Transverse colon (tissue), 4 donors: Measurements from ENCODE around the gene U2AF2. TPM values are rescaled to one million over a fixed set of nuclear protein-coding genes. Genes with fewer than 3 reads are reported as not detected.

Source experiments
- DNase-seq: peaks from one replicate; pipeline ENCODE4 v3.0.0-alpha.2; 2019
- H3K27ac ChIP-seq, 4 donors: fragments of 200-600 bp; sonication (generic); 2 replicates each; pipeline ENCODE4 v1.5.1; 2016 to 2018; ENCODE audit warnings: inconsistent platforms in 4 of 4
- H3K27me3 ChIP-seq: fragments of 200-600 bp; sonication (generic); 2 replicates; pipeline ENCODE4 v1.5.1; 2017; ENCODE audit warnings: inconsistent platforms
- H3K36me3 ChIP-seq, 4 donors: fragments of 200-600 bp; sonication (generic); 2 replicates each; pipeline ENCODE4 v1.5.1; 2017 to 2019; ENCODE audit warnings: inconsistent platforms in 4 of 4
- H3K4me1 ChIP-seq, 4 donors: fragments of 200-600 bp; sonication (generic); 2 replicates each; pipeline ENCODE4 v1.5.1; 2017 to 2020; ENCODE audit warnings: inconsistent platforms in 4 of 4
- H3K4me3 ChIP-seq, 4 donors: fragments of 200-600 bp; sonication (generic); 1 replicate in 1 of 4; 2 replicates in 3 of 4; pipeline versions ENCODE4 v1.5.1 to v1.6.1; 2017 to 2019; ENCODE audit warnings: inconsistent platforms in 4 of 4
- H3K9me3 ChIP-seq, 2 donors: fragments of 200-600 bp; sonication (generic); 2 replicates each; pipeline ENCODE4 v1.5.1; 2017 to 2019; ENCODE audit warnings: inconsistent platforms in 2 of 2
- CTCF ChIP-seq, 5 experiments: fragments of 200-600 bp in 3 of 5; fragments of 450-650 bp in 2 of 5; sonication (generic) in 3 of 5; IDR thresholded peaks; 1 replicate in 2 of 5; 2 replicates in 3 of 5; pipeline ENCODE4 v1.5.1; 2016 to 2017; ENCODE audit warnings: antibody characterized with exemption in 5 of 5, inconsistent platforms in 3 of 5, mild to moderate bottlenecking in 2 of 5, moderate library complexity in 1 of 5
- EP300 ChIP-seq: sonication (generic); formaldehyde crosslinking; IDR thresholded peaks from one replicate; pipeline ENCODE4 v1.6.1; 2017; ENCODE audit warnings: antibody characterized with exemption, low read depth
- POLR2A ChIP-seq: fragments of 450-650 bp; IDR thresholded peaks from one replicate; pipeline ENCODE4 v1.6.1; 2016; ENCODE audit warnings: antibody characterized with exemption, mild to moderate bottlenecking, moderate library complexity
- POLR2AphosphoS5 ChIP-seq, 3 donors: sonication (generic); formaldehyde crosslinking; IDR thresholded peaks; one replicate each; pipeline ENCODE4 v1.6.1; 2016; ENCODE audit warnings: antibody characterized with exemption in 3 of 3
- WGBS, 2 donors: methylation state at CpG; one replicate each; pipeline ENCODE4 v1.1.5; 2018; ENCODE audit warnings: low coverage in 1 of 2; 5-methylcytosine and 5-hydroxymethylcytosine counted together
- in situ Hi-C, 4 donors: fragments of 200-750 bp; cut with MboI; loops; one replicate each; pipeline versions ENCODE4 v1.15.0 to v1.15.1; 2017; ENCODE audit warnings: low sequenced_read_pairs in 3 of 4, low pct_ligation_motif_present in 1 of 4, low pct_unique_long_range_greater_than_20kb in 1 of 4
- intact Hi-C: fragments of 100-400 bp; cut with DNase I; formaldehyde crosslinking; loops from one replicate; pipeline ENCODE4 v1.15.1; 2023; ENCODE audit warnings: low total_unique reads
- total RNA-seq, 4 donors: library from RNA; depleted of rRNA; stranded (reverse); fragments of >200 nt; gene quantifications; one replicate each; pipeline ENCODE4 v1.1.0, GENCODE V29; 2016

Gene U2AF2
- total RNA-seq, 4 donors from 2014 or later: 112 to 185 (median 130) TPM

DNA sequence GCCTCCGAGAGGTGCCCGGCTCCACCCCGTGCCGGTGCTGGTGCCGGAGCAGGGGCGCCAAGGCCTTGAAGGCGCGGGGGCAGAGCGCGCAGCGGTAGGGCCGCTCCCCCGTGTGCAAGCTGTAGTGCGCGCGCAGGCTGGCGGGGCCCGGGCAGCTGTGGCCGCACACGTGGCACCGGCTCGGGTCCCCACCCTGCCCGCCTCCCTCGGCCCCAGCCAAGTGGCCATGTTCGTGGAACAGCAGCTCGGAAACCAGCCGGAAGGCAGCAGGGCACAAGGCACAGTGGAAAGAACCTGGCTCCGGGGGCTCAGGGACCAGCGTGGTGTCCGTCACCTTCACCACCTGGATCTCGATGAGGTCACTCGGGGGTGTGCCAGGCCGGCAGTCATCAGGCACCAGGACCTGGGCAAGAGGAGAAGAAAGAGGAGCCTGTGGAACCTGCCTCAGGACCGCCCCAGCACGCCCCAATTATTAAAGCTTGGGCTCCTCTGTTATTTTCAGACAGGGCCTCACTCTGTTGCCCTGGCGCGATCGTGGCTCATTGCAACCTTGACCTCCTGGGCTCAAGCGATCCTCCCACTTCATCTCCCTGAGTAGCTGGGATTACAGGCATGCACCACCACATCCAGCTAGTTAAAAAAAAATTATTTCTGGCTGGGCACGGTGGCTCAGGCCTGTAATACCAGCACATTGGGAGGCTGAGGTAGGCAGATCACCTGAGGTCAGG is 32.4 kb upstream of the U2AF2 start:
- DNase-seq: no peak
- no peak for TF ChIP-seq POLR2AphosphoS5 (IDR thresholded peaks at IDR 0.05)
- peaks cover 0 to 14% (median 6%) of the 10 kb centered on the region in 4 donors for H3K4me1 ChIP-seq
- in situ Hi-C loops (loop anchor here in 1 of 4 donors (10.0 kb wide), 1 partner anchor 108 kb away; no protein-coding TSS in a partner anchor), intact Hi-C loops (no loop called here)
- H3K36me3 ChIP-seq: peaks cover 0 to 8% (median 3%) of the 10 kb centered on the region in 4 donors
- WGBS, 2 donors: 90 to 91% methylated on average over 4 to 40 of the region's 40 CpGs
- no peak overlapping the region for H3K4me3 ChIP-seq
- H3K27ac ChIP-seq: no peak overlapping the region
- H3K9me3 ChIP-seq: no peaks in the 10 kb centered on the region
- no peaks in the 10 kb centered on the region for H3K27me3 ChIP-seq

- no peak for DNase-seq
- no peaks in the 10 kb centered on the region for H3K27me3 ChIP-seq
- TF ChIP-seq POLR2AphosphoS5 (IDR thresholded peaks at IDR 0.05): no peak
- TF ChIP-seq CTCF (IDR thresholded peaks at IDR 0.05): no peak
- intact Hi-C loops (no loop called here), in situ Hi-C loops (loop anchor here in 1 of 4 donors (10.0 kb wide), 1 partner anchor 108 kb away; no protein-coding TSS in a partner anchor)
- peak overlapping the region in 1 of 4 donors; percentile 96 for H3K27ac ChIP-seq
- no peak overlapping the region for H3K4me3 ChIP-seq
- no peaks in the 10 kb centered on the region for H3K9me3 ChIP-seq
- peaks cover 0 to 14% (median 6%) of the 10 kb centered on the region in 4 donors for H3K4me1 ChIP-seq
- 96% methylated on average over 7 of the region's 7 CpGs; no CpG with 5 or more reads in 1 of the 2 donors for WGBS, 2 donors
- peaks cover 0 to 5% (median 1%) of the 10 kb centered on the region in 4 donors for H3K36me3 ChIP-seq
Measured at GRCh38 chr19:55623130-55623529, 31.7 kb upstream of the U2AF2 start.

GRCh38 chr19:55623561-55623960 is 31.3 kb upstream of the U2AF2 start:
- Histone ChIP-seq H3K27ac (peak overlapping the region in 3 of 4 donors; percentile 92 to 98 (median 96)), H3K36me3 (peaks cover 0 to 5% (median 1%) of the 10 kb centered on the region in 4 donors), H3K4me3 (peak overlapping the region in 1 of 4 donors; percentile 74), H3K9me3 (no peaks in the 10 kb centered on the region), H3K27me3 (no peaks in the 10 kb centered on the region), H3K4me1 (peaks cover 0 to 14% (median 6%) of the 10 kb centered on the region in 4 donors)
- DNase-seq: no peak
- intact Hi-C loops: no loop called here
- TF ChIP-seq CTCF (IDR thresholded peaks at IDR 0.05) (no peak), POLR2AphosphoS5 (IDR thresholded peaks at IDR 0.05) (no peak), POLR2A (no peak), EP300 (no peak)
- 31 to 56% methylated on average over 5 to 7 of the region's 7 CpGs for WGBS, 2 donors
- in situ Hi-C loops: loop anchor here in 1 of 4 donors (10.0 kb wide), 1 partner anchor 109 kb away; no protein-coding TSS in a partner anchor

DNA sequence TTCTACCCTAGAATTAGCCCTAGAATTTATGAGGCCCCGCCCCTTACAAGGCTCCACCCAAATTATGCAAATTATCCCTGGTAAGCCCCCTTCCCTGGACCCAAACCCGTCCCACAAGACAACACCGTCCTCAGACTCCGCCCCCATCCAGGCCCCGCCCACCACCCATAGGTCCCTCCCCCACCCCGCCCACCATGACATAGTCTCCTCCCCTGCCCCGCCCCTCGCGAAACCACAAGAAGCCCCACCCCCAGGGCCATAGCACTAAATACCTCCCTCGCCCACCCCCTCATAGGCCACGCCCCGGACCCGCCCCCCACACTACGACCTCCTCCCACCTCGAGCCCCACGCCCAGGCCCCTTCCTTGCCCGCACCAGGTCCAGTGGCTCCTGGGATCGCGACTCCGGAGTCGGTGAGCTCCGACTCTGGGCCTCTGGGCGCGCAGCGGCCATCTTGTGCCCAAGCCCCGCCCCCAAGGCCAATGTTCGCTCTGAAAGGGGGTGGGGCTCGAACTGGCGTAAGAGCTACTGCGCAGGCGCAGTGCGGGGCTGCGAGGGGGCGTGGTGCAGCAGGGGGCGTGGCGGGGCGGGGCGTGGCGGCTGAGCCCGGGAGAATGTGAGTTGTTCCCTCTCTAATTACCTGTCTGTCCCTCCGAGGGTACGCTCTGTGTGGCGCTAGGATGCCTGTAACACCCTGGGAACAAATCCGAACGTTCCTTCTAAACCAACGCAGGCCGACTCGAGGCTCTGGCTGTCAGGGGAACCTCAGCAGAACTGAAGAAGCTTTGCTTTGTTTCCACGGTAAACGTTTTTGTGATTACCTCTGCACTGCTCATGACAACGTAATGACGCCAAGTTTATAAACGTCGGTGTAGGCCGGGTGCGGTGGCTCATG is 30.5 kb upstream of the U2AF2 start, which contains the start of gene ZNF784:
Gene ZNF784, minus strand, starts transcription at position 458 of the 895 bp plus-strand sequence. Its CDS starts 5 bp downstream, at position 453.
- H3K27me3 ChIP-seq: no peaks in the 10 kb centered on the region
- DNase-seq: peak; percentile 95
- H3K4me1 ChIP-seq: peaks cover 0 to 14% (median 6%) of the 10 kb centered on the region in 4 donors
- 3% methylated on average over 30 of the region's 56 CpGs; no CpG with 5 or more reads in 1 of the 2 donors for WGBS, 2 donors
- peaks cover 0 to 5% (median 1%) of the 10 kb centered on the region in 4 donors for H3K36me3 ChIP-seq
- peak within 1 kb of the TSS; percentile 42 to 74 (median 61) for H3K4me3 ChIP-seq
- intact Hi-C loops (no loop called here), in situ Hi-C loops (loop anchor here in 1 of 4 donors (10.0 kb wide), 1 partner anchor 110 kb away; no protein-coding TSS in a partner anchor)
- no peak for TF ChIP-seq EP300
- TF ChIP-seq POLR2AphosphoS5 (IDR thresholded peaks at IDR 0.05): peak; percentile 63 to 76 (median 71)
- peak; percentile 77 for TF ChIP-seq POLR2A
- no peaks in the 10 kb centered on the region for H3K9me3 ChIP-seq
- H3K27ac ChIP-seq: peak within 1 kb of the TSS; percentile 90 to 98 (median 94)
